GM21367 (cell line): Measurements from ENCODE around the gene MLXIPL.
A peak's percentile ranks its signal among the peaks of the same experiment; 100 is the strongest.
"Not testable (repeated sequence)": the region's sequence is repeated elsewhere in the genome, so short reads cannot be mapped to it uniquely, and the experiment has no call there.

Source experiments
- ATAC-seq: cut with Tn5 transposase; IDR thresholded peaks from one replicate; pipeline ENCODE4 v1.9.1; 2021; ENCODE audit not compliant: unreplicated experiment

The MLXIPL gene

DNA sequence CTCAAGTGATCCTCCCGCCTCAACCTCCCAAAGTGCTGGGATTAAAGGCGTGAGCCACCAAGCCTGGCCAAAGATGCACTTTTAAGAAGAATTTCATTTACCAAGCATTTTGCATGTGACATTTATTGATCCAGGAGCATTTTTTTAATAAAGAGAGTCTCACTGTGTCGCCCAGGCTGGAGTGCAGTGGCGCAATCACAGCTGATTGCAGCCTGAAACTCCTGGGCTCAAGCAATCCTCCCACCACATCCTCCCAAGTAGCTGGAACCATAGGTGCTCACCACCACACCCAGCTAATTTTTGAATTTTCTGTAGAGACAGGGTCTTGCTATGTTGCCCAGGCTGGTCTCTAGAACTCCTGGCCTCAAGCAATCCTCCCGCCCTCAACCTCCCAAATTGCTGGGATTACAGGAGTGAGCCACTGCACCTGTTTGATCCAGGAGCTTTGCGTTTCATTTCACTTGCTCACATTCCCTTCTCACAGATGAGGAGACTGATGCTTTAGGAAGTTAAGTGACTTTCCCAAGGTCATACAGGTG, 41.6 kb downstream of the MLXIPL start:
- ATAC-seq = no peak

DNA sequence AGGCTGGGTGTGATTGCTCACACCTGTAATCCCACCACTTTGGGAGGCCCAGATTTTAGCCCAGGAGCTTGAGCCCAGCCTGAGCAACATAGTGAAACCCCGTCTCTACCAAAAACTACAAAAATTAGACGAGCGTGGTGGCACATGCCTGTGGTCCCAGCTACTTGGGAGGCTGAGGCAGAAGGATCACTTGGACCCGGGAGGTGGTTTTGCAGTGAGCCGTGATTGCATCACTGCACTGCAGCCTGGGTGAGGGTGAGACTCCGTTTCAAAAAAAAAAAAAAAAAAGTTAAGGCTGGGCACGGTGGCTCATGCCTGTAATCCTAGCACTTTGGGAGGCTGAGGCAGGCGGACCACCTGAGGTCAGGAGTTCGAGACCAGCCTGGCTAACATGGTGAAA, 43.3 kb downstream of the MLXIPL start:
- not testable (repeated sequence) for ATAC-seq

- peak; percentile 81 for ATAC-seq
Measured at GRCh38 chr7:73578342-73579128, 45.8 kb downstream of the MLXIPL start, which contains the start of gene TBL2. TSS of gene TBL2 (minus strand) at chr7:73578579. CDS start at chr7:73578549, 30 bp downstream.

GRCh38 chr7:73577627-73578341, 46.5 kb downstream of the MLXIPL start:
- peak; percentile 8 for ATAC-seq

GRCh38 chr7:73573791-73574190, 50.5 kb downstream of the MLXIPL start:
- ATAC-seq = no peak

GRCh38 chr7:73573276-73573675, 51.0 kb downstream of the MLXIPL start:
- ATAC-seq = no peak

GRCh38 chr7:73572767-73573186, 51.5 kb downstream of the MLXIPL start:
- no peak for ATAC-seq

DNA sequence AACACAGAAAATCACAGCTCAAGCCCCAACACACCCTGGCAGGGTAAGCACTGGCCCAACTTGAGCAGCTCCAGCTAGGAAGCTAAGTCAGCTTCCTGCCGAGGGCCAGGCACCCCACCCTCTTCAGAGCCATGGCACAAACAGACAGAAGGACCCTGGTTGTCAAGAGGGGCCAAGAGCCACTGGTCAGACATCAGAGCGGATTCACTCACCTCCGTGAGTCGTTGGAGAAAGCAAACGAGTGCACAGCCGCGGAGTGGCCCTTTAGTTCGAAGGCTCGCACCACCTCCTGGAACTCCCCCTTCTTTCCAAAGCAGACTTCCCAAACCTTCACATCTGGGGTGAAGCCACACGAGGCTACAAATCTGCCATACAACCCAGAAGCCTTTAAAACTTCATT, 53.3 kb downstream of the MLXIPL start:
- no peak for ATAC-seq

GRCh38 chr7:73570521-73570920, 53.8 kb downstream of the MLXIPL start:
- ATAC-seq = no peak

DNA sequence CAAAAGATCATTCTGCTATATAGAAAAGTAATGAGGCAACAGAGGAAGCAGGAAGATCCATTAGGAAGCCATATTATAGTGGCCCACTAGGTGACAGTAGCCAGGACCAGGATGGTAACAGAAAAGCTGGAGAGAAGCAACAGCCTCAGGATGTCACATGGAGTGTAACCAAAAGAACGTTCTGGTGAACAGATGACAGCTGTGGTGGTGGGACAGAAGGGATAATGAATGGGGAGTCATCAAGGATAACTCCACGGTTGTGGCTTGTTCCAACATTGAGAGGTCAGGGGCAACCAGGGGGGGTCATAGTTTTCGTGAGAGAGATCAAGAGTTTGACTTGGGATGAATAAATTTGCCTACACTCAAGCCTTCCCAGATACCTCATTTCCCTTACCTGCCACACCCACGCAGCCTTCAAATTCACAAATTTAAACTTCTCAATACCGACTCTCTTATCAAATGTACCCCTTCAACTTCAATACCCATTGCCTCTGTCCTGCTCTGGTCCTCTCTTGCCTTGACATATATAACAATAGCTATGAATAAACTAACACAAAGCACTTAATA, 55.2 kb downstream of the MLXIPL start:
- ATAC-seq = no peak

GRCh38 chr7:73567846-73568685, 56.3 kb downstream of the MLXIPL start:
- no peak for ATAC-seq

DNA sequence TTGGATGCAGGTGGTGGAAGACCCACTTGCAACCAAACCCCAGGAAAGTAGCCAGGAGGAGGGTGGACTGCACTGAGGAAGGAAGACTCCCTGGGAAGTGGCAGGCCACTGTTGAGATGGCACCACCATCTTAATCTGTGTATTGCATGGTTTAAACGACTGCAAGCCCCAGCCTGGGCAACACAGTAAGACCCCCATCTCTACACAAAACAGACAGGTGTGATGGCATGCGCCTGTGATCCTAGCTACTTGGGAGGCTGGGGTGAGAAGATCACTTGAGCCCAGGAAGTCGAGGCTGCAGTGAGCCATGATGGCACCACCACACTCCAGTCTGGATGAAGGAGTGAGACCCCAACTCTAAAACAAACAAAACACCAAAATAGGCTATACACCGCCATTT, 57.2 kb downstream of the MLXIPL start:
- no peak for ATAC-seq

DNA sequence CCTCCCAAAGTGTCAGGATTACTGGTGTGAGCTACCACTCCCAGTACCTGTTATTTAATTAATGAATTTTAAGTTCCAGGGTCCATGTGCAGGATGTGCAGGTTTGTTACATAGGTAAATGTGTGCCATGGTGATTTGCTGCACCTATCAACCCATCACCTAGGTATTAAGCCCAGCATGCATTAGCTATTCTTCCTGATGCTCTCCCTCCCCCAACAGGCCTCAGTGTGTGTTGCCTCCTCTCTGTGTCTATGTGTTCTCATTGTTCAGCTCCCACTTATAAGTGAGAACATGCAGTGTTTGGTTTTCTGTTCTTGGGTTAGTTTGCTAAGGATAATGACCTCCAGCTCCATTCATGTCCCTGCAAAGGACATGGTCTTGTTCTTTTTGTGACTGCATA, 57.9 kb downstream of the MLXIPL start:
- not testable (repeated sequence) for ATAC-seq

GRCh38 chr7:73565675-73566340, 58.5 kb downstream of the MLXIPL start:
- ATAC-seq = no peak

DNA sequence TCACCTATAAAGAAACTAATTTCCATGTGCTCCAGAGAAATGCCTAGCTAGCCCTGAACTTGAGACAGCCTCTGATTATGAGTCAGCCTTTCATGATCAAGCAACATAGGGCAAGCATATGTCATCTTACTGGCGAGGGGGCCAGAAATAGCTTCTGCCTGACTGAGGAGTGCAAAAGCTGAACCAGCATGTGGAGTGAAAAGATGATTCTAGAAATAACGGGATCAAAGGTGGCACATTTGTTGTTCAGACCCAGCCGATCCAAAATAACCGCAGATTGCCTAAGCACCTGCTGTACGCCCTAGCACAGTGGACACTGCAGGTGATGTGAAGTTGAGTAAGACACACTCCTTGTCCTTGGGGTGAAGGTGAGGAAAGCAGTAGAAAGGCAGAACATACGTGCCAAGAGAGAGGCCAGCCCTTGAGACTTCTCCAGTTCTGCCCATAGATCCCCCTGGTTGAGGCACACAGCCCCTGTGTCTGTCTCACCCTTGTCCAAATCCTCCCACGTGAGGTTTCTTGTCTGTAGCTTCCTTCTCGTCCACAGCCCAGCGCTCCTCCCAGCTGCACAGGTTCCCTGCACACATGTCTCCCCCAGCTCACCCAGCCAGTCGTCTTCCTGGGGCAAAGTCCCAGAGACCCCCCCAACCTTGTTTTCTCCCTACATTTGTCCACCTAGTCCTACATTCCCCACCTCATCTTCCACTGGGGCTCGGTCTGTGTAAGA, 64.0 kb downstream of the MLXIPL start:
- no peak for ATAC-seq

DNA sequence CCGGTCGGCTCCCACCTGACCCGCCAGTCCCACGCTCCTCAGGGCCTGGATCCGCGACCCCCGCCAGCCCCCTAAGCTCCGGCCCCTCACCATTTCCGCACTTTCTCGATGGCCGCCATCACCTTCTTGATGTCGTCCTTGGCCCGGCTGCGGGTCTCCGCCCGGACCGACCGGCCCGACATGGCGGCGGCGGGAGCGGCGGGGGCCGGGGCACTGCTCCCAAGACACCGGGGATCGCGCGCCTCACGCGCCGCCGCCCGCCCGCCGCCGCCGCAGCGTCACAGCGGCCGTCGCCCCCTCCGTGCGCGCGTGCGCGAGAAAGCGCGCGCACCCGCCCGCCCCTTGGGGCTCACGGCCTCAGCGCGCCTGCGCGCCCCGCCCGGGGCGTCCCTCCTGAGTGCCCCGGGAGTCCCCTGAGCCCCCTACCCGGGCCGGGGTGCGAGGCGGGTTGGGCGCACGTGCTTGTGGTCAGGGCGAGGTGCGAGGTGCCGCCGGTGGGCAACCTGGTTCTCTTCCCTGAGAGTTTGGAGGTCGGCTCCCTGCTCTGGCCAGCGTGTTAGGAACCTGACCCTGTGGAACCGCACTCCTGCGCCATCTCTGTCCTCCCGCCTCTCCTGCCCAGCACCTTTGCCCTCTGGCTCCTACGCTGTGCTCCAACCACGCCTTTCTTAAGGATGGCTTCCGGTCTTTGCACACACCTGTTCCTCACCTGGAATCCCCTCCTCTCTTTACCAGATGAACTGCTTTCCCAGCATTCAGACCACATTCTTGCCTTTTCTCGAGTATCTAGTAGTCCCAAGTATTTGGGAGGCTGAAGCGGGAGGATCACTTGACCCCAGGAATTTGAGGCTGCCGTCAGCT, 66.7 kb downstream of the MLXIPL start, which contains the start of gene BCL7B:
BCL7B (minus strand) TSS at position 294 of the 861 bp plus-strand sequence; CDS start at position 182, 112 bp downstream.
- ATAC-seq = peak; percentile 26

DNA sequence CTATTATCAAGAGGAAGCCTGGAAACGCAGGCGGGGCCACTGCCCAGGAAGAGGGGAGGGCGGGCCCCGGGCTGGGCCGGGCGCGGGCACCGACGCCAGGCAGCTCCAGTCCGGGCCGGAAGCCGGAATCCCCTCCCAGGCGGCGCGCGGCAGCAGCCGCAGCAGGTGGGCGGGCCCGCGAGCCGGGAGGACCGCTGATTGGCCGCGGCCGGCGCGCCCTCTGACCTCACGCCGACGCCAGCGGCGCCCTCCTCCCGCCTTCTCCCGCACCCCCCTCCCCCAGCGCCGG, 67.3 kb downstream of the MLXIPL start:
- ATAC-seq = peak; percentile 78

- ATAC-seq = no peak
Measured at GRCh38 chr7:73556208-73557107, 67.9 kb downstream of the MLXIPL start.
